Measurements from ENCODE around the gene NUDT3.
"Not testable (repeated sequence)": the region's sequence is repeated elsewhere in the genome, so short reads cannot be mapped to it uniquely, and the experiment has no call there.

The NUDT3 gene

GRCh38 chr6:34392497-34393190 is at the start of gene NUDT3:
TSS of gene NUDT3 (minus strand) at chr6:34392669. CDS start at chr6:34392362, 307 bp downstream.
- DNase-seq: peak; percentile 93 to 95

GRCh38 chr6:34441526-34441925 is 49.1 kb upstream of the NUDT3 start:
- no peak for DNase-seq

- no peak for DNase-seq
Observed at GRCh38 chr6:34439442-34439841, 47.0 kb upstream of the NUDT3 start.

GRCh38 chr6:34438705-34439104 is 46.2 kb upstream of the NUDT3 start:
- DNase-seq: no peak

- no peak for DNase-seq
Observed at GRCh38 chr6:34437644-34437970, 45.1 kb upstream of the NUDT3 start.

- no peak for DNase-seq
Observed at GRCh38 chr6:34436803-34437643, 44.6 kb upstream of the NUDT3 start.

- no peak for DNase-seq
Observed at GRCh38 chr6:34435916-34436315, 43.4 kb upstream of the NUDT3 start.

GRCh38 chr6:34425498-34426410 is 33.3 kb upstream of the NUDT3 start, which contains the start of gene RPS10:
TSS of gene RPS10 (minus strand) at chr6:34426069. CDS start at chr6:34425221, 848 bp downstream.
- peak; percentile 88 to 91 for DNase-seq

- no peak for DNase-seq
Observed at GRCh38 chr6:34425132-34425497, 32.6 kb upstream of the NUDT3 start.

GRCh38 chr6:34424200-34425131 is 32.0 kb upstream of the NUDT3 start:
- DNase-seq: no peak

- DNase-seq: no peak
Observed at GRCh38 chr6:34423254-34423653, 30.8 kb upstream of the NUDT3 start.

GRCh38 chr6:34418367-34418766 is 25.9 kb upstream of the NUDT3 start:
- DNase-seq: no peak

- DNase-seq: no peak
Observed at GRCh38 chr6:34416877-34417371, 24.5 kb upstream of the NUDT3 start.

GRCh38 chr6:34414999-34415858 is 22.8 kb upstream of the NUDT3 start:
- DNase-seq: peak; percentile 41 to 92

GRCh38 chr6:34412643-34413214 is 20.3 kb upstream of the NUDT3 start:
- DNase-seq: no peak

- peak; percentile 55 to 73 for DNase-seq
Observed at GRCh38 chr6:34412016-34412415, 19.5 kb upstream of the NUDT3 start.

- not testable (repeated sequence) for DNase-seq
Observed at GRCh38 chr6:34407915-34408314, 15.4 kb upstream of the NUDT3 start.

- no peak for DNase-seq
Observed at GRCh38 chr6:34396518-34396917, 4.0 kb upstream of the NUDT3 start.

- no peak for DNase-seq
Observed at GRCh38 chr6:34393966-34394305, 1.5 kb upstream of the NUDT3 start.

GRCh38 chr6:34393191-34393965 is 909 bp upstream of the NUDT3 start:
- DNase-seq: no peak

All from hippocampal formation (tissue), 2 donors.